DOHH2 (cell line): ENCODE measurements around the gene FADS3.

ENCODE experiments used
- H3F3A ChIP-seq: fragments of 200-600 bp; sonication (generic), shearing (Covaris generic); 2 replicates; pipeline ENCODE4 v1.6.0; 2016; ENCODE audit warnings: antibody characterized with exemption, mild to moderate bottlenecking; ENCODE audit not compliant: control insufficient read depth, insufficient read depth
- H3K27ac ChIP-seq: fragments of 200-600 bp; sonication (generic); 2 replicates; pipeline ENCODE4 v1.5.1; 2014; ENCODE audit warnings: low read depth, mild to moderate bottlenecking, low read length, moderate library complexity
- H3K27me3 ChIP-seq: fragments of 200-600 bp; sonication (generic); 2 replicates; pipeline ENCODE4 v1.6.1; 2014; ENCODE audit warnings: mild to moderate bottlenecking, low read length, mixed read lengths; ENCODE audit not compliant: control insufficient read depth
- H3K36me3 ChIP-seq: fragments of 200-600 bp; sonication (generic); 2 replicates; pipeline ENCODE4 v1.6.1; 2014; ENCODE audit warnings: mild to moderate bottlenecking, low read length, moderate library complexity, mixed read lengths; ENCODE audit not compliant: control insufficient read depth
- H3K4me1 ChIP-seq: fragments of 200-600 bp; sonication (generic); 2 replicates; pipeline ENCODE4 v1.6.1; 2014; ENCODE audit warnings: mild to moderate bottlenecking, low read length, mixed read lengths; ENCODE audit not compliant: control insufficient read depth
- H3K4me2 ChIP-seq: fragments of 200-600 bp; sonication (generic); 2 replicates; pipeline ENCODE4 v1.6.0; 2014; ENCODE audit warnings: mild to moderate bottlenecking, low read length, moderate library complexity
- H3K4me3 ChIP-seq: fragments of 200-600 bp; sonication (generic); 2 replicates; pipeline ENCODE4 v1.5.1; 2014; ENCODE audit warnings: mild to moderate bottlenecking, low read length, mixed read lengths
- H3K79me2 ChIP-seq: fragments of 200-600 bp; sonication (generic); 2 replicates; pipeline ENCODE4 v1.6.1; 2014; ENCODE audit warnings: mild to moderate bottlenecking, low read length, mixed read lengths; ENCODE audit not compliant: control insufficient read depth
- H3K9me2 ChIP-seq: fragments of 200-600 bp; sonication (generic); replicated peaks from 2 replicates; pipeline ENCODE4 v1.6.1; 2014; ENCODE audit warnings: mild to moderate bottlenecking, low read length, mixed read lengths; ENCODE audit not compliant: control insufficient read depth
- H3K9me3 ChIP-seq: fragments of 200-600 bp; sonication (generic); 2 replicates; pipeline ENCODE4 v1.6.1; 2014; ENCODE audit warnings: antibody characterized with exemption, low read length, mixed read lengths; ENCODE audit not compliant: control insufficient read depth, insufficient read depth
- H4K20me1 ChIP-seq: fragments of 200-600 bp; sonication (generic); 2 replicates; pipeline ENCODE4 v1.6.0; 2014; ENCODE audit warnings: low read depth, mild to moderate bottlenecking, antibody characterized with exemption, low read length, moderate library complexity; ENCODE audit not compliant: control insufficient read depth, insufficient read depth
- EZH2phosphoT487 ChIP-seq: fragments of 200-600 bp; sonication (generic); IDR thresholded peaks from 2 replicates; pipeline ENCODE4 v1.6.1; 2017; ENCODE audit warnings: borderline replicate concordance, mild to moderate bottlenecking, antibody characterized with exemption, low read length, moderate library complexity, mixed read lengths
- TF ChIP-seq, protein P1 (sequence below): fragments of 200-600 bp; sonication (generic); IDR thresholded peaks from one replicate; pipeline ENCODE4 v1.5.1; 2014; ENCODE audit warnings: antibody characterized with exemption, mild to moderate bottlenecking, low read depth, low read length; ENCODE audit not compliant: poor library complexity, severe bottlenecking

The FADS3 gene

DNA sequence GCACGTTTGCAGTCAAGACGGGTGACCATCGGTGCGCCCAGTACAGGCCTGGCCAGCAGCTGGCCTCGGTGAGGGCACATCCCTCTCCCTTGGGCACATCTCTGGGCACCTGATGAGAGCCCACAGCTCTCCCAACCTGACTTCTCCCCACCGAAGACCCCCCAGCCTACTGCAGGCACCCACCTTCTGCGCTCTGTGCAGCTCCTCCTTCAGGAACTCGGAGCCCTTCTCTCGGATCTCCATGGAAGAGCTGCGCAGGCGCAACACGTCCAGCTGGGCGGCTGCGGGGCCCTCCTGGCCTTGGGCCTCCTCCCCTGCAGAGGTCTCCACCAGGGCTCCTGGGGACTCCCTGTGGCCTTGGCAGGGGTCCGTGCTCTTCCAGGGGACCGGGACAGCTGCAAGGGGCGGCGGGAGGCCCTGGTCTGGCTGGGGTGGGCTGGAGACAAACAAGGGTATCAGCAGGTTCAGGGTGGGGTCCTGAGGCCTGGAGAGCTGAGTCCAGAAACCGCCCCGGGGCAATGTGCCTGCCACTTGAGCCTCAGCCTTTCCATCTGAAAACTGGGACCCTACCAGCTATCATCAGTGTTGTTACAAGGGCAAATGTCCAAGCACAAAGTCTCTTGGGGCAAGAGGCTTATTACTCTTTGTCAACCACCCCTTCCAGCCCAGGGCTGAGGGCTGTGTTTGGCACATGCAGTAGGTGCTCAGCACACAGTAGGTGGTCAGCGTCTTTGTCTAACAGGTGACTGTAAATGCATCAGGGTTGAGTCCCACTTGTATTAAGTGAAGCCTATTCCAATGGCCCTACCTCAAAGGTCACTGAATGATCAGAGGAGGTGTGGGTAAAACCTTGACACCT, 16.8 kb upstream of the FADS3 start:
- Histone ChIP-seq H3K4me3 (no peak overlapping the region), H4K20me1 (no peaks in the 10 kb centered on the region), H3K9me2 (no peaks in the 10 kb centered on the region), H3K4me1 (no peaks in the 10 kb centered on the region), H3F3A (no peaks in the 10 kb centered on the region), H3K27ac (no peak overlapping the region), H3K27me3 (peaks cover 3% of the 10 kb centered on the region; the same call in 1 of the 2 replicates), H3K9me3 (no peaks in the 10 kb centered on the region), H3K79me2 (no peaks in the 10 kb centered on the region), H3K36me3 (no peaks in the 10 kb centered on the region), H3K4me2 (no peak overlapping the region)
- TF ChIP-seq EZH2phosphoT487: no peak
- TF ChIP-seq, protein P1, sequence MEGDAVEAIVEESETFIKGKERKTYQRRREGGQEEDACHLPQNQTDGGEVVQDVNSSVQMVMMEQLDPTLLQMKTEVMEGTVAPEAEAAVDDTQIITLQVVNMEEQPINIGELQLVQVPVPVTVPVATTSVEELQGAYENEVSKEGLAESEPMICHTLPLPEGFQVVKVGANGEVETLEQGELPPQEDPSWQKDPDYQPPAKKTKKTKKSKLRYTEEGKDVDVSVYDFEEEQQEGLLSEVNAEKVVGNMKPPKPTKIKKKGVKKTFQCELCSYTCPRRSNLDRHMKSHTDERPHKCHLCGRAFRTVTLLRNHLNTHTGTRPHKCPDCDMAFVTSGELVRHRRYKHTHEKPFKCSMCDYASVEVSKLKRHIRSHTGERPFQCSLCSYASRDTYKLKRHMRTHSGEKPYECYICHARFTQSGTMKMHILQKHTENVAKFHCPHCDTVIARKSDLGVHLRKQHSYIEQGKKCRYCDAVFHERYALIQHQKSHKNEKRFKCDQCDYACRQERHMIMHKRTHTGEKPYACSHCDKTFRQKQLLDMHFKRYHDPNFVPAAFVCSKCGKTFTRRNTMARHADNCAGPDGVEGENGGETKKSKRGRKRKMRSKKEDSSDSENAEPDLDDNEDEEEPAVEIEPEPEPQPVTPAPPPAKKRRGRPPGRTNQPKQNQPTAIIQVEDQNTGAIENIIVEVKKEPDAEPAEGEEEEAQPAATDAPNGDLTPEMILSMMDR: no peak

DNA sequence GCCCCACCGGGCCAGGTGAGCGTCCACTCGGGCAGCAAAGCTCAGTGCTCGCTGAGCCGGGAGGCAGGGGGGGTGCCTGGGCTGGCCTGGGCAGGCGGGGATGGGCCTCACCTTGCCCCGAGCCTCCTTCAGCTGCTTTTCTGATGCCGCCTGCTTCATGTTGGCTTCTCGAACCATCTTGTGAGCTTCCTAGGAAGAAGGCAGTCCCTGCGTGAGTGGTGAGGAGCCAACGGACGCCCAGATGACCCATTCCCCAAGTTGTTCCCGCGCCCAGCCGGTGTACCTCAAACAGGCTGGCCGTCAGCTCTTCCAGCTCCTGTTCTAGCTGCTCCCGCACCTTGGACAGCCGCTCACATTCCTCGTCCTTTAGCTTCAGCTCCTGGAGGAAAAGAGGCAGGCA, 15.9 kb upstream of the FADS3 start:
- Histone ChIP-seq H3K27ac (no peak overlapping the region), H3K27me3 (peaks cover 3% of the 10 kb centered on the region; the same call in 1 of the 2 replicates), H3K36me3 (no peaks in the 10 kb centered on the region), H3K4me1 (no peaks in the 10 kb centered on the region), H3K79me2 (no peaks in the 10 kb centered on the region), H3K4me3 (no peak overlapping the region), H3K9me3 (no peaks in the 10 kb centered on the region), H3F3A (no peaks in the 10 kb centered on the region), H4K20me1 (no peaks in the 10 kb centered on the region), H3K9me2 (no peaks in the 10 kb centered on the region), H3K4me2 (no peak overlapping the region)
- TF ChIP-seq, protein P1: no peak
- TF ChIP-seq EZH2phosphoT487: no peak

DNA sequence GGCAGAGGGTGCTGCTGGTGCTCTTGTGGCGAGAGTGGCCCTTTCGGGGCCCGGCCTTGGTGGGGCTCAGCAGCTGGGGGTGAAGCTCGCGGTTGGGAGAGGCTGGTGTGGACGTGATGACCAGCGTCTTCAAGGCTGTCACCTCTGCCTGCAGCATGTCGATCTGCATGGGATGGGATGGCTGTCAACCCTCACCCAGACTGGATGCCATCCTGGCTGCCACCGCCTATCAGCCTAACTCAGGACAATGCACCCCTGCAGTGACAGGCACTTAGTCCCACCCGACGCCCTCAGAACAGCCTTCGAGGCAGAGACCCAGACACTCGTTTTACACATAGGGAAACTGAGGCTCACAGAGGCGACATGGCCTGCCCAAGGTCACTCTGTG, 15.2 kb upstream of the FADS3 start:
- Histone ChIP-seq H3K4me2 (no peak overlapping the region), H3K36me3 (no peaks in the 10 kb centered on the region)

More for the DNA sequence above, 15.2 kb upstream of the FADS3 start:
- no peak overlapping the region for H3K4me3 ChIP-seq
- no peaks in the 10 kb centered on the region for H4K20me1 ChIP-seq
- H3K79me2 ChIP-seq: no peaks in the 10 kb centered on the region
- TF ChIP-seq, protein P1: no peak
- no peak for TF ChIP-seq EZH2phosphoT487
- H3F3A ChIP-seq: no peaks in the 10 kb centered on the region
- no peak overlapping the region for H3K27ac ChIP-seq
- no peaks in the 10 kb centered on the region for H3K4me1 ChIP-seq
- no peaks in the 10 kb centered on the region for H3K9me3 ChIP-seq
- H3K9me2 ChIP-seq: no peaks in the 10 kb centered on the region
- H3K27me3 ChIP-seq: peaks cover 3% of the 10 kb centered on the region; the same call in 1 of the 2 replicates
